H1 (cell line): Measurements from ENCODE around the gene IDUA. TPM values are rescaled to one million over a fixed set of nuclear protein-coding genes. Genes with fewer than 3 reads are reported as not detected.

Experiments
- CTCF ChIA-PET: fragments of 300-600 bp; sonication (Branson Sonifier 250); formaldehyde crosslinking; loops from one replicate; lab custom pipeline; 2021; ENCODE audit not compliant: partially characterized antibody; lab: Charles Lee
- POLR2A ChIA-PET: fragments of 300-600 bp; sonication (Branson Sonifier 250); formaldehyde crosslinking; loops from one replicate; lab custom pipeline; 2021; ENCODE audit warnings: inconsistent platforms; ENCODE audit not compliant: partially characterized antibody; lab: Charles Lee
- DNase-seq, 2 experiments: peaks; one replicate each; pipeline versions ENCODE4 v3.0.0 to v3.0.0-alpha.2; 2010 to 2022; ENCODE audit warnings: low spot score in 2 of 2, low read depth in 1 of 2, mixed read lengths in 1 of 2
- FAIRE-seq: peaks from 2 replicates; lab custom pipeline; 2011; peaks lifted over from hg19 to GRCh38; lab: Jason Lieb, UNC
- H2AFZ ChIP-seq: 2 replicates; pipeline ENCODE4 v1.8.1; 2012; ENCODE audit warnings: low read length, inconsistent platforms
- H2AK5ac ChIP-seq: 2 replicates; pipeline ENCODE4 v1.6.1; 2013; ENCODE audit warnings: low read depth, low read length
- H2BK120ac ChIP-seq: replicated peaks from 2 replicates; pipeline ENCODE3; 2013; ENCODE audit warnings: low read depth, low read length, inconsistent platforms
- H2BK12ac ChIP-seq: 2 replicates; pipeline ENCODE4 v1.6.1; 2013; ENCODE audit warnings: low read depth, low read length
- H2BK15ac ChIP-seq: 2 replicates; pipeline ENCODE4 v1.6.1; 2013; ENCODE audit warnings: low read length
- H2BK20ac ChIP-seq: 2 replicates; pipeline ENCODE4 v1.6.1; 2013; ENCODE audit warnings: low read length
- H2BK5ac ChIP-seq: 2 replicates; pipeline ENCODE4 v1.6.1; 2013; ENCODE audit warnings: low read depth, low read length
- H3K14ac ChIP-seq: 2 replicates; pipeline ENCODE4 v1.6.1; 2013; ENCODE audit warnings: inconsistent platforms; ENCODE audit not compliant: insufficient read length
- H3K18ac ChIP-seq: 2 replicates; pipeline ENCODE4 v1.6.1; 2013; ENCODE audit warnings: low read length; ENCODE audit errors: extremely low read depth
- H3K23ac ChIP-seq: 2 replicates; pipeline ENCODE4 v1.6.1; 2013; ENCODE audit warnings: inconsistent platforms; ENCODE audit not compliant: insufficient read length
- H3K23me2 ChIP-seq: 2 replicates; pipeline ENCODE4 v1.6.1; 2013; ENCODE audit warnings: low read depth, low read length
- H3K27ac ChIP-seq: 2 replicates; pipeline ENCODE4 v1.6.1; 2011; ENCODE audit warnings: low read depth, low read length, inconsistent platforms
- H3K27me3 ChIP-seq, 4 experiments: replicated peaks in 1 of 4; 1 replicate in 1 of 4; 2 replicates in 3 of 4; pipeline versions ENCODE4 v1.6.1 to v1.8.1; 2011 to 2013; ENCODE audit warnings: low read length in 3 of 4, mild to moderate bottlenecking in 3 of 4, inconsistent platforms in 2 of 4, mixed read lengths in 2 of 4, moderate library complexity in 1 of 4; ENCODE audit not compliant: control insufficient read depth in 3 of 4, insufficient read depth in 3 of 4; ENCODE audit errors: extremely low read depth in 1 of 4
- H3K36me3 ChIP-seq, 4 experiments: 2 replicates each; pipeline versions ENCODE4 v1.6.1 to v1.8.1; 2011 to 2013; ENCODE audit warnings: mild to moderate bottlenecking in 4 of 4, low read length in 3 of 4, moderate library complexity in 2 of 4, control low read depth in 1 of 4, inconsistent platforms in 1 of 4; ENCODE audit not compliant: insufficient read depth in 4 of 4, control insufficient read depth in 2 of 4
- H3K4ac ChIP-seq: replicated peaks from 2 replicates; pipeline ENCODE3; 2013; ENCODE audit warnings: low read length, low read depth, mixed read lengths, inconsistent platforms; ENCODE audit not compliant: insufficient read length
- H3K4me1 ChIP-seq, 4 experiments: replicated peaks in 1 of 4; 1 replicate in 1 of 4; 2 replicates in 3 of 4; pipeline versions ENCODE4 v1.6.1 to v1.8.1; 2011 to 2013; ENCODE audit warnings: low read length in 3 of 4, inconsistent platforms in 2 of 4, mixed read lengths in 1 of 4; ENCODE audit not compliant: insufficient read depth in 4 of 4, control insufficient read depth in 3 of 4
- H3K4me2 ChIP-seq, 2 experiments: 2 replicates each; pipeline versions ENCODE4 v1.6.1 to v1.8.1; 2011 to 2013; ENCODE audit warnings: low read depth in 2 of 2, low read length in 2 of 2, control low read depth in 1 of 2, inconsistent platforms in 1 of 2, mild to moderate bottlenecking in 1 of 2; ENCODE audit not compliant: insufficient read depth in 1 of 2
- H3K4me3 ChIP-seq, 4 experiments: fragments of 200-600, 300-600 bp in 1 of 4; sonication (generic), shearing (Covaris generic), sonication (Bioruptor Twin) in 1 of 4; 2 replicates each; pipeline versions ENCODE4 v1.5.1 to v1.8.1; 2011 to 2016; ENCODE audit warnings: low read length in 4 of 4, low read depth in 3 of 4, control low read depth in 2 of 4, inconsistent platforms in 2 of 4, mild to moderate bottlenecking in 2 of 4, mixed read lengths in 1 of 4, moderate library complexity in 1 of 4; ENCODE audit not compliant: insufficient read depth in 2 of 4; ENCODE audit errors: extremely low read depth in 1 of 4
- H3K56ac ChIP-seq: replicated peaks from 2 replicates; pipeline ENCODE3; 2013; ENCODE audit warnings: low read depth, mild to moderate bottlenecking, mixed read lengths, low read length, inconsistent platforms; ENCODE audit not compliant: insufficient read length
- H3K79me1 ChIP-seq: 2 replicates; pipeline ENCODE4 v1.6.1; 2013; ENCODE audit warnings: low read depth, low read length, control low read depth
- H3K79me2 ChIP-seq, 2 experiments: 2 replicates each; pipeline versions ENCODE4 v1.6.1 to v1.8.1; 2012 to 2013; ENCODE audit warnings: low read length in 2 of 2, mild to moderate bottlenecking in 2 of 2, inconsistent platforms in 1 of 2; ENCODE audit not compliant: insufficient read depth in 2 of 2, control insufficient read depth in 1 of 2
- H3K9ac ChIP-seq, 4 experiments: replicated peaks in 1 of 4; 1 replicate in 1 of 4; 2 replicates in 3 of 4; pipeline versions ENCODE4 v1.6.1 to v1.8.1; 2011 to 2013; ENCODE audit warnings: low read depth in 3 of 4, low read length in 3 of 4, control low read depth in 2 of 4, mild to moderate bottlenecking in 2 of 4, moderate library complexity in 2 of 4, inconsistent platforms in 1 of 4; ENCODE audit errors: extremely low read depth in 1 of 4
- H3K9me3 ChIP-seq, 2 experiments: 2 replicates each; pipeline versions ENCODE4 v1.6.1 to v1.8.1; 2012 to 2013; ENCODE audit warnings: mild to moderate bottlenecking in 2 of 2, moderate library complexity in 2 of 2, control low read depth in 1 of 2, inconsistent platforms in 1 of 2, low read depth in 1 of 2, low read length in 1 of 2, mixed read lengths in 1 of 2; ENCODE audit not compliant: insufficient read depth in 2 of 2
- H4K20me1 ChIP-seq, 2 experiments: replicated peaks in 1 of 2; 2 replicates each; pipeline versions ENCODE3 to v1.8.1; 2011 to 2013; ENCODE audit warnings: inconsistent platforms in 2 of 2, low read length in 2 of 2, mild to moderate bottlenecking in 1 of 2; ENCODE audit not compliant: insufficient read depth in 2 of 2, control insufficient read depth in 1 of 2
- H4K5ac ChIP-seq: 2 replicates; pipeline ENCODE4 v1.6.1; 2013; ENCODE audit warnings: low read length, low read depth, mixed read lengths, inconsistent platforms; ENCODE audit not compliant: insufficient read length
- H4K8ac ChIP-seq: 2 replicates; pipeline ENCODE4 v1.8.0; 2013; ENCODE audit warnings: mild to moderate bottlenecking, moderate library complexity, low read length, inconsistent platforms; ENCODE audit not compliant: insufficient read depth; ENCODE audit errors: extremely low read depth
- H4K91ac ChIP-seq: replicated peaks from 2 replicates; pipeline ENCODE3; 2013; ENCODE audit warnings: low read length, mixed read lengths, inconsistent platforms; ENCODE audit not compliant: insufficient read length
- CBX5 ChIP-seq: fragments of 300-800, 300-1000 bp; sonication (generic); IDR thresholded peaks from 2 replicates; pipeline ENCODE4 v1.7.1; 2016; ENCODE audit warnings: antibody characterized with exemption, low read length, low read depth
- CEBPB ChIP-seq: IDR thresholded peaks from 2 replicates; pipeline ENCODE4 v1.6.1; 2012; ENCODE audit warnings: low read depth, low read length
- HDAC2 ChIP-seq, 2 experiments: fragments of 300-600 bp in 1 of 2; sonication (generic) in 1 of 2; IDR thresholded peaks; 2 replicates each; pipeline ENCODE4 v1.6.1; 2011 to 2012; ENCODE audit warnings: low read depth in 2 of 2, low read length in 2 of 2, mild to moderate bottlenecking in 2 of 2, moderate library complexity in 2 of 2, borderline replicate concordance in 1 of 2, inconsistent platforms in 1 of 2
- MAFK ChIP-seq: IDR thresholded peaks from 2 replicates; pipeline ENCODE4 v1.6.1; 2012; ENCODE audit warnings: low read depth, mild to moderate bottlenecking, improper control_type of control experiment, low read length
- MAX ChIP-seq: IDR thresholded peaks from 2 replicates; pipeline ENCODE4 v1.6.1; 2012; ENCODE audit warnings: inconsistent platforms
- RBBP5 ChIP-seq: IDR thresholded peaks from 2 replicates; pipeline ENCODE4 v1.7.1; 2012; ENCODE audit warnings: low read depth, mild to moderate bottlenecking, inconsistent platforms, low read length, moderate library complexity, borderline replicate concordance
- SIN3A ChIP-seq, 2 experiments: IDR thresholded peaks in 1 of 2; conservative IDR thresholded peaks in 1 of 2; 2 replicates each; pipeline ENCODE4 v1.6.1; 2011 to 2012; ENCODE audit warnings: low read length in 2 of 2, improper control_type of control experiment in 1 of 2, low read depth in 1 of 2, mild to moderate bottlenecking in 1 of 2
- SIX5 ChIP-seq: IDR thresholded peaks from 2 replicates; pipeline ENCODE4 v1.6.1; 2011; ENCODE audit warnings: mild to moderate bottlenecking, low read depth, low read length
- SRF ChIP-seq: IDR thresholded peaks from 2 replicates; pipeline ENCODE4 v1.6.1; 2011; ENCODE audit warnings: mild to moderate bottlenecking, low read depth, low read length, moderate library complexity
- TAF1 ChIP-seq: IDR thresholded peaks from 2 replicates; pipeline ENCODE4 v1.6.1; 2011; ENCODE audit warnings: mild to moderate bottlenecking, low read depth, low read length
- TBP ChIP-seq: IDR thresholded peaks from 2 replicates; pipeline ENCODE4 v1.6.1; 2011; ENCODE audit warnings: low read depth, low read length, improper control_type of control experiment
- WGBS, 2 experiments: shearing (Covaris generic) in 1 of 2; methylation state at CpG; one replicate each; pipeline versions ENCODE4 v1.1.6 to v1.1.7; 2013 to 2015; ENCODE audit warnings: low lambda C conversion rate in 2 of 2, mixed read lengths in 2 of 2, inconsistent platforms in 1 of 2, low coverage in 1 of 2, missing lambda C conversion rate in 1 of 2; ENCODE audit not compliant: insufficient replicate concordance in 2 of 2, insufficient coverage in 1 of 2, insufficient read length in 1 of 2; ENCODE audit errors: extremely low coverage in 1 of 2, missing lambda C conversion rate in 1 of 2; 5-methylcytosine and 5-hydroxymethylcytosine counted together
- polyA plus RNA-seq, 7 experiments: library from polyadenylated mRNA; depleted of rRNA in 3 of 7; stranded (reverse) in 5 of 7; unstranded in 2 of 7; fragments of >200 nt in 5 of 7; fragments of 200-250 nt in 2 of 7; gene quantifications; 1 replicate in 5 of 7; 2 replicates in 1 of 7; 4 replicates in 1 of 7; pipeline versions ENCODE4 v1.2.1 to v1.2.3, GENCODE V29; 2011 to 2013; ENCODE audit warnings: missing spikeins in 2 of 7, mixed read lengths in 2 of 7
- total RNA-seq: library from RNA; stranded (reverse); fragmentation: NEBNext Ultra II Directional; extraction: Animal tissue kit (Norgen Biotek cat#: 25700); gene quantifications from 2 replicates; pipeline ENCODE4 v1.2.1, GENCODE V29; 2021
- TF ChIP-seq, protein P1 (sequence below): IDR thresholded peaks from 2 replicates; pipeline ENCODE4 v1.6.1; 2012; ENCODE audit warnings: inconsistent platforms

Gene IDUA
- total and polyA plus RNA-seq, 2 of the 8 experiments (the other 6 are each of a cell fraction or from before 2014, with no cell fraction given), result 2.8 to 4.8 TPM

DNA sequence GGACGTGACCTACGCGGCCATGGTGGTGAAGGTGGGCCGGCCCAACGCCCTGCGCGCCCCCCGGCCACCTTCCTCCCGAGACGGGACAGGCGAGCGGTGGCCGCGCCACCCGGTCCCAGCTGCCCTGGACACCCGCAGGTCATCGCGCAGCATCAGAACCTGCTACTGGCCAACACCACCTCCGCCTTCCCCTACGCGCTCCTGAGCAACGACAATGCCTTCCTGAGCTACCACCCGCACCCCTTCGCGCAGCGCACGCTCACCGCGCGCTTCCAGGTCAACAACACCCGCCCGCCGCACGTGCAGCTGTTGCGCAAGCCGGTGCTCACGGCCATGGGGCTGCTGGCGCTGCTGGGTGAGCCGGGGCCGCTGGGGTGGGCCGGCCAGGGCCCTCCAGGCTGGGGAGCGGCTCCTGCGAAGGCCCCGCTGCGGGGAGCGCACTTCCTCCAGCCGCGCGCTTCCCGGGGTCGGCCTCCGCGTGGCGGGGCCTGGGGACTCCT is 15.3 kb downstream of the IDUA start:
- no peak overlapping the region for H4K8ac ChIP-seq
- H3K9ac ChIP-seq, result no peak overlapping the region
- H2AK5ac ChIP-seq, result no peak overlapping the region
- peak overlapping the region; percentile 9 to 60 (median 32) for H3K4me3 ChIP-seq
- H2BK20ac ChIP-seq, result no peak overlapping the region
- no peak overlapping the region for H3K56ac ChIP-seq
- H4K20me1 ChIP-seq, result peaks cover 2 to 18% of the 10 kb centered on the region in 2 experiments
- no peak overlapping the region for H2BK12ac ChIP-seq
- H3K18ac ChIP-seq, result peak overlapping the region; percentile 48
- H2BK120ac ChIP-seq, result no peak overlapping the region
- ChIA-PET CTCF (interaction anchor here (0.9 to 1.9 kb wide), 2 partner anchors 15 to 746 kb away, joined by 3 to 5 read pairs; partner anchors contain the start of gene IDUA), POLR2A (interaction anchor here (1.3 kb wide), 1 partner anchor 31 kb away, joined by 3 read pairs; no protein-coding TSS in a partner anchor)
- no peaks in the 10 kb centered on the region for H3K9me3 ChIP-seq
- H4K91ac ChIP-seq, result no peak overlapping the region
- no peak overlapping the region for H3K23ac ChIP-seq
- H3K79me2 ChIP-seq, result no peaks in the 10 kb centered on the region
- peak overlapping the region; percentile 88; the same call in 1 of the 2 replicates for H2BK15ac ChIP-seq
- no peaks in the 10 kb centered on the region for H3K36me3 ChIP-seq
- peaks cover 54 to 89% (median 85%) of the 10 kb centered on the region in 4 experiments for H3K27me3 ChIP-seq
- DNase-seq, result no peak
- no peak overlapping the region for H3K27ac ChIP-seq
- H3K23me2 ChIP-seq, result peaks cover 12% of the 10 kb centered on the region; the same call in 1 of the 2 replicates
- H3K4ac ChIP-seq, result no peak overlapping the region
- H2BK5ac ChIP-seq, result no peak overlapping the region
- H3K4me1 ChIP-seq, result peaks cover 0 to 4% (median 4%) of the 10 kb centered on the region in 4 experiments; a peak in 5 of 7 replicates
- H4K5ac ChIP-seq, result no peak overlapping the region
- H2AFZ ChIP-seq, result no peak overlapping the region; the same call in 1 of the 2 replicates
- H3K4me2 ChIP-seq, result peak overlapping the region; percentile 61 to 76
- no peak overlapping the region for H3K14ac ChIP-seq
- no peaks in the 10 kb centered on the region for H3K79me1 ChIP-seq
- WGBS, 2 experiments, result 10% methylated on average over 44 of the region's 54 CpGs; no CpG with 5 or more reads in 1 of the 2 experiments
- FAIRE-seq, result no peak
- TF ChIP-seq SIN3A (conservative IDR thresholded peaks at IDR 0.05 in 1 of 2, IDR thresholded peaks at IDR 0.05 in 1 of 2; ENCODE audit: low read depth in 1 of 2, low read length in 2 of 2) (no peak; a peak in 1 of 4 replicates), HDAC2 (IDR thresholded peaks at IDR 0.05; ENCODE audit: borderline replicate concordance in 1 of 2, low read depth in 2 of 2, low read length in 2 of 2) (0 out of 4 replicates have a peak, but pooled peaks of 1 of the 2 experiments have one; percentile 21), MAFK (no peak), SRF (no peak), TAF1 (no peak), CEBPB (peak; percentile 99), RBBP5 (no peak), SIX5 (no peak), MAX (peak; percentile 97), CBX5 (no peak), TBP (no peak)
- TF ChIP-seq, protein P1, sequence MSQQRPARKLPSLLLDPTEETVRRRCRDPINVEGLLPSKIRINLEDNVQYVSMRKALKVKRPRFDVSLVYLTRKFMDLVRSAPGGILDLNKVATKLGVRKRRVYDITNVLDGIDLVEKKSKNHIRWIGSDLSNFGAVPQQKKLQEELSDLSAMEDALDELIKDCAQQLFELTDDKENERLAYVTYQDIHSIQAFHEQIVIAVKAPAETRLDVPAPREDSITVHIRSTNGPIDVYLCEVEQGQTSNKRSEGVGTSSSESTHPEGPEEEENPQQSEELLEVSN, result peak; percentile 91
